Thyroid gland (tissue), 4 donors: ENCODE data around the gene KAZN.

Source experiments
- POLR2A ChIP-seq, 2 donors: fragments of 450-650 bp; IDR thresholded peaks; one replicate each; pipeline ENCODE4 v1.6.1; 2017; ENCODE audit warnings: antibody characterized with exemption in 2 of 2, mild to moderate bottlenecking in 2 of 2, moderate library complexity in 1 of 2
- TF ChIP-seq, protein P1 (sequence below), 6 experiments: fragments of 200-600 bp in 3 of 6; fragments of 450-650 bp in 3 of 6; sonication (generic) in 3 of 6; IDR thresholded peaks; one replicate each; pipeline ENCODE4 v1.5.1; 2016 to 2019; ENCODE audit warnings: antibody characterized with exemption in 6 of 6, mild to moderate bottlenecking in 2 of 6, inconsistent platforms in 1 of 6, moderate library complexity in 1 of 6

DNA sequence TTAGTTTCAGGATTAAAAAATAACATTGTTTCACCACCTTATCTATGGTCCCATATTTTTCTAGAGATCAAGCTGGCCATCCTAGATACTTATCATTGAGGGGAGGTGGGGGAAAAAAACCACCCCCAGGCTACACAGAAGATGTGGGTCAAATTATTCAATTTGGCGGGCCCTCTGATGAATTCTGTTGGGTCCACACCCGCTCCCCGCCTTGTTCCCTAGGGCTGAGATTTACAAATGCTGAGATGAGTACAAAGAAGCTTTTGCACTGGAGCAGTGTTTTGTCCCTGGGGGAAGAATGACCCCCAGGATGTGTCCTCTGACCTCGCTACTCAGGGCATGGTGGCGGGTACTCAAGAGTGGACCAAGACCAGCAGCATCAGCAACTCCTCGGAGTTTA, 308.2 kb downstream of the KAZN start:
- TF ChIP-seq, protein P1, sequence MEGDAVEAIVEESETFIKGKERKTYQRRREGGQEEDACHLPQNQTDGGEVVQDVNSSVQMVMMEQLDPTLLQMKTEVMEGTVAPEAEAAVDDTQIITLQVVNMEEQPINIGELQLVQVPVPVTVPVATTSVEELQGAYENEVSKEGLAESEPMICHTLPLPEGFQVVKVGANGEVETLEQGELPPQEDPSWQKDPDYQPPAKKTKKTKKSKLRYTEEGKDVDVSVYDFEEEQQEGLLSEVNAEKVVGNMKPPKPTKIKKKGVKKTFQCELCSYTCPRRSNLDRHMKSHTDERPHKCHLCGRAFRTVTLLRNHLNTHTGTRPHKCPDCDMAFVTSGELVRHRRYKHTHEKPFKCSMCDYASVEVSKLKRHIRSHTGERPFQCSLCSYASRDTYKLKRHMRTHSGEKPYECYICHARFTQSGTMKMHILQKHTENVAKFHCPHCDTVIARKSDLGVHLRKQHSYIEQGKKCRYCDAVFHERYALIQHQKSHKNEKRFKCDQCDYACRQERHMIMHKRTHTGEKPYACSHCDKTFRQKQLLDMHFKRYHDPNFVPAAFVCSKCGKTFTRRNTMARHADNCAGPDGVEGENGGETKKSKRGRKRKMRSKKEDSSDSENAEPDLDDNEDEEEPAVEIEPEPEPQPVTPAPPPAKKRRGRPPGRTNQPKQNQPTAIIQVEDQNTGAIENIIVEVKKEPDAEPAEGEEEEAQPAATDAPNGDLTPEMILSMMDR (IDR thresholded peaks at IDR 0.05) = no peak
- TF ChIP-seq POLR2A (IDR thresholded peaks at IDR 0.05) = no peak
